GM12878 (cell line): ENCODE measurements around the gene B3GAT1. TPM values are rescaled to one million over a fixed set of nuclear protein-coding genes. Genes with fewer than 3 reads are reported as not detected.

ENCODE experiments used
- ATAC-seq: fragments of 200-7000 bp; cut with Tn5 transposase; 3 replicates; pipeline ENCODE4 v1.9.1; 2020; ENCODE audit warnings: mild to moderate bottlenecking, moderate library complexity
- BruUV-seq: library from RNA; stranded (reverse); fragments of 400-500 nt; replicated peaks from 2 replicates; lab custom pipeline; 2021; lab: Mats Ljungman, UMichigan
- CTCF ChIA-PET: fragments of 300-600 bp; sonication (Branson Sonifier 250); formaldehyde crosslinking; extraction: SDS; loops from one replicate; lab custom pipeline; 2021; ENCODE audit warnings: inconsistent platforms; lab: Yijun Ruan, JAX
- POLR2A ChIA-PET: fragments of 350-600 bp; formaldehyde crosslinking; extraction: SDS; loops from one replicate; lab custom pipeline; 2021; ENCODE audit warnings: inconsistent platforms; lab: Charles Lee
- RAD21 ChIA-PET: fragments of 300-600 bp; sonication (Branson Sonifier 250); formaldehyde crosslinking; loops from one replicate; lab custom pipeline; 2023; ENCODE audit warnings: antibody characterized with exemption; ENCODE audit not compliant: unreplicated experiment; lab: Charles Lee
- SMC1A ChIA-PET: fragments of 300-600 bp; sonication (Branson Sonifier 250); formaldehyde crosslinking; loops from one replicate; lab custom pipeline; 2023; ENCODE audit not compliant: unreplicated experiment, uncharacterized antibody; lab: Charles Lee
- DNase-seq: peaks from one replicate; pipeline ENCODE4 v3.0.0-alpha.2; 2011; ENCODE audit warnings: low read depth, low spot score
- FAIRE-seq: peaks from 3 replicates; lab custom pipeline; 2011; peaks lifted over from hg19 to GRCh38; lab: Jason Lieb, UNC
- H2AFZ ChIP-seq: 2 replicates; pipeline ENCODE4 v1.6.0; 2011; ENCODE audit warnings: low read depth, low read length, control low read depth; ENCODE audit not compliant: control insufficient read depth
- H3K27ac ChIP-seq: 2 replicates; pipeline ENCODE4 v1.5.1; 2011; ENCODE audit warnings: control low read depth; ENCODE audit not compliant: control insufficient read depth, insufficient read depth
- H3K27me3 ChIP-seq, 2 experiments: replicated peaks in 1 of 2; 2 replicates each; pipeline versions ENCODE4 v1.6.0 to v1.6.1; 2011; ENCODE audit warnings: low read length in 1 of 2; ENCODE audit not compliant: control insufficient read depth in 2 of 2, insufficient read depth in 2 of 2
- H3K36me3 ChIP-seq, 2 experiments: 2 replicates each; pipeline ENCODE4 v1.5.1; 2011; ENCODE audit warnings: low read length in 1 of 2; ENCODE audit not compliant: control insufficient read depth in 2 of 2, insufficient read depth in 2 of 2
- H3K4me1 ChIP-seq: 2 replicates; pipeline ENCODE4 v1.6.1; 2011; ENCODE audit warnings: mild to moderate bottlenecking, low read length, moderate library complexity, mixed read lengths; ENCODE audit not compliant: control insufficient read depth, insufficient read depth
- H3K4me2 ChIP-seq: 2 replicates; pipeline ENCODE4 v1.6.0; 2011; ENCODE audit warnings: control low read depth; ENCODE audit not compliant: control insufficient read depth, insufficient read depth
- H3K4me3 ChIP-seq: fragments of 200-600 bp; sonication (generic); 2 replicates; pipeline ENCODE4 v1.5.1; 2016
- H3K79me2 ChIP-seq: 2 replicates; pipeline ENCODE4 v1.6.0; 2011; ENCODE audit warnings: low read length; ENCODE audit not compliant: control insufficient read depth, insufficient read depth
- H3K9ac ChIP-seq: 2 replicates; pipeline ENCODE4 v1.8.0; 2011; ENCODE audit warnings: low read length, control low read depth, mixed read lengths; ENCODE audit not compliant: control insufficient read depth, insufficient read depth
- H3K9me3 ChIP-seq: replicated peaks from 3 replicates; pipeline ENCODE4 v1.5.1; 2011; ENCODE audit warnings: mild to moderate bottlenecking, low read length; ENCODE audit not compliant: control insufficient read depth, insufficient read depth
- H4K20me1 ChIP-seq: 2 replicates; pipeline ENCODE4 v1.6.0; 2011; ENCODE audit not compliant: control insufficient read depth, insufficient read depth
- BRCA1 ChIP-seq: IDR thresholded peaks from 2 replicates; pipeline ENCODE4 v1.6.1; 2011; ENCODE audit warnings: low read depth, low read length, improper control_type of control experiment
- CEBPB ChIP-seq, 2 experiments: fragments of 150-350 bp in 1 of 2; IDR thresholded peaks; 2 replicates each; pipeline ENCODE4 v1.6.1; 2012 to 2014; ENCODE audit warnings: low read depth in 2 of 2, low read length in 2 of 2, borderline replicate concordance in 1 of 2, inconsistent platforms in 1 of 2
- FOXK2 ChIP-seq: fragments of 450-650 bp; IDR thresholded peaks from 2 replicates; pipeline ENCODE4 v1.6.1; 2017; ENCODE audit warnings: mild to moderate bottlenecking, moderate library complexity
- GABPA ChIP-seq: IDR thresholded peaks from 2 replicates; pipeline ENCODE4 v1.6.1; 2014; ENCODE audit warnings: antibody characterized with exemption, low read depth, mild to moderate bottlenecking, inconsistent platforms
- LARP7 ChIP-seq: fragments of 450-650 bp; IDR thresholded peaks from 2 replicates; pipeline ENCODE4 v1.6.1; 2017; ENCODE audit warnings: mild to moderate bottlenecking
- MXI1 ChIP-seq: fragments of 150-350 bp; IDR thresholded peaks from 2 replicates; pipeline ENCODE4 v1.6.1; 2011; ENCODE audit warnings: low read depth, mild to moderate bottlenecking, inconsistent platforms, low read length, improper control_type of control experiment
- NR2C1 ChIP-seq: fragments of 450-650 bp; IDR thresholded peaks from 2 replicates; pipeline ENCODE4 v1.6.1; 2017; ENCODE audit warnings: antibody characterized with exemption, mild to moderate bottlenecking, moderate library complexity
- NR2C2 ChIP-seq: IDR thresholded peaks from 2 replicates; pipeline ENCODE4 v1.6.1; 2011; ENCODE audit warnings: borderline replicate concordance, low read depth; ENCODE audit not compliant: control insufficient read depth, insufficient read length
- PAX8 ChIP-seq: fragments of 450-650 bp; IDR thresholded peaks from 2 replicates; pipeline ENCODE4 v1.6.1; 2017; ENCODE audit warnings: mild to moderate bottlenecking, moderate library complexity
- SMAD5 ChIP-seq: IDR thresholded peaks from 2 replicates; pipeline ENCODE4 v1.6.1; 2016; ENCODE audit warnings: antibody characterized with exemption, low read depth
- SMC3 ChIP-seq: IDR thresholded peaks from 2 replicates; pipeline ENCODE4 v1.6.1; 2011; ENCODE audit warnings: low read length, improper control_type of control experiment, borderline replicate concordance
- STAT3 ChIP-seq: IDR thresholded peaks from 2 replicates; pipeline ENCODE4 v1.6.1; 2011; ENCODE audit warnings: low read depth, low read length, improper control_type of control experiment
- ZNF217 ChIP-seq: fragments of 450-650 bp; IDR thresholded peaks from 2 replicates; pipeline ENCODE4 v1.6.1; 2017; ENCODE audit warnings: antibody characterized with exemption, mild to moderate bottlenecking
- WGBS: methylation state at CpG from one replicate; pipeline ENCODE4 v1.1.6; 2016; ENCODE audit warnings: low lambda C conversion rate; ENCODE audit not compliant: insufficient replicate concordance, insufficient coverage; ENCODE audit errors: missing lambda C conversion rate; 5-methylcytosine and 5-hydroxymethylcytosine counted together
- in situ Hi-C: fragments of 300-500 bp; cut with MboI; formaldehyde crosslinking; loops from 9 replicates; pipeline ENCODE4 v1.14.3; 2018; ENCODE audit warnings: mixed read lengths
- intact Hi-C: fragments of 100-400 bp; cut with micrococcal nuclease; formaldehyde crosslinking; loops from one replicate; pipeline ENCODE4 v1.14.2; 2022; ENCODE audit not compliant: unreplicated experiment
- polyA plus RNA-seq, 11 experiments: library from polyadenylated mRNA; depleted of rRNA in 4 of 11; unstranded in 6 of 11; stranded (reverse) in 5 of 11; fragments of >200 nt; fragmentation: Nextera tagmentation in 4 of 11; fragmentation: Illumina TruSeq in 1 of 11; extraction: Ambion mirVana in 4 of 11; extraction: Trizol in 1 of 11; gene quantifications; 1 replicate in 1 of 11; 2 replicates in 10 of 11; pipeline versions ENCODE4 v1.2.1 to v1.2.3, GENCODE V29; 2011 to 2016; ENCODE audit warnings: inconsistent platforms in 2 of 11, missing spikeins in 2 of 11, low read depth in 1 of 11
- total RNA-seq, 4 experiments: library from RNA; depleted of rRNA in 3 of 4; stranded (reverse); fragments of >200 nt in 3 of 4; fragmentation: Illumina TruSeq in 1 of 4; extraction: Trizol in 1 of 4; gene quantifications; 2 replicates each; pipeline versions ENCODE4 v1.2.1 to v1.2.3, GENCODE V29; 2013 to 2021
- TF ChIP-seq, protein P1 (sequence below): fragments of 450-650 bp; formaldehyde crosslinking; IDR thresholded peaks from 2 replicates; pipeline ENCODE4 v1.4.0; 2022; ENCODE audit warnings: mild to moderate bottlenecking, moderate library complexity

B3GAT1 gene
- total and polyA plus RNA-seq, 10 of the 15 experiments (the other 5 are each of a cell fraction or from before 2014, with no cell fraction given) = 0.05 TPM; not detected in 9

- ChIA-PET RAD21 (no interaction called here), CTCF (no interaction called here)
- DNase-seq (no peak), FAIRE-seq (no peak)
- no peak overlapping the region for H3K27ac ChIP-seq
- no TSS peak for BruUV-seq
- H2AFZ ChIP-seq = no peak overlapping the region
- no peaks in the 10 kb centered on the region for H3K79me2 ChIP-seq
- no peaks in the 10 kb centered on the region for H4K20me1 ChIP-seq
- WGBS = 56% methylated on average over 30 of the region's 30 CpGs
- H3K4me2 ChIP-seq = no peak overlapping the region
- no peaks in the 10 kb centered on the region for H3K36me3 ChIP-seq
- no peak overlapping the region for H3K4me3 ChIP-seq
- H3K9ac ChIP-seq = no peak overlapping the region
- no peaks in the 10 kb centered on the region for H3K4me1 ChIP-seq
- intact Hi-C loops = no loop called here
- TF ChIP-seq NR2C1 (no peak), NR2C2 (no peak), MXI1 (no peak), FOXK2 (no peak), LARP7 (no peak), GABPA (no peak), SMAD5 (no peak), CEBPB (IDR thresholded peaks at IDR 0.05; ENCODE audit: borderline replicate concordance in 1 of 2, low read depth in 2 of 2, low read length in 2 of 2) (no peak), STAT3 (no peak), SMC3 (no peak), PAX8 (no peak), BRCA1 (no peak), ZNF217 (no peak)
- TF ChIP-seq, protein P1, sequence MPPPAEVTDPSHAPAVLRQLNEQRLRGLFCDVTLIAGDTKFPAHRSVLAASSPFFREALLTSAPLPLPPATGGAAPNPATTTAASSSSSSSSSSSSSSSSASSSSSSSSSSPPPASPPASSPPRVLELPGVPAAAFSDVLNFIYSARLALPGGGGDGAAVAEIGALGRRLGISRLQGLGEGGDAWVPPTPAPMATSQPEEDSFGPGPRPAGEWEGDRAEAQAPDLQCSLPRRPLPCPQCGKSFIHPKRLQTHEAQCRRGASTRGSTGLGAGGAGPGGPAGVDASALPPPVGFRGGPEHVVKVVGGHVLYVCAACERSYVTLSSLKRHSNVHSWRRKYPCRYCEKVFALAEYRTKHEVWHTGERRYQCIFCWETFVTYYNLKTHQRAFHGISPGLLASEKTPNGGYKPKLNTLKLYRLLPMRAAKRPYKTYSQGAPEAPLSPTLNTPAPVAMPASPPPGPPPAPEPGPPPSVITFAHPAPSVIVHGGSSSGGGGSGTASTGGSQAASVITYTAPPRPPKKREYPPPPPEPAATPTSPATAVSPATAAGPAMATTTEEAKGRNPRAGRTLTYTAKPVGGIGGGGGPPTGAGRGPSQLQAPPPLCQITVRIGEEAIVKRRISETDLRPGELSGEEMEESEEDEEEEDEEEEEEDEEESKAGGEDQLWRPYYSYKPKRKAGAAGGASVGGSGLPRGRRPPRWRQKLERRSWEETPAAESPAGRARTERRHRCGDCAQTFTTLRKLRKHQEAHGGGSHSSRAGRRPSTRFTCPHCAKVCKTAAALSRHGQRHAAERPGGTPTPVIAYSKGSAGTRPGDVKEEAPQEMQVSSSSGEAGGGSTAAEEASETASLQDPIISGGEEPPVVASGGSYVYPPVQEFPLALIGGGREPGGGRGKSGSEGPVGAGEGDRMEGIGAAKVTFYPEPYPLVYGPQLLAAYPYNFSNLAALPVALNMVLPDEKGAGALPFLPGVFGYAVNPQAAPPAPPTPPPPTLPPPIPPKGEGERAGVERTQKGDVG (CRISPR knock-in tag) = no peak
- TF ChIP-seq, all 136 proteins: peak for 0
- H3K9me3 ChIP-seq = no peaks in the 10 kb centered on the region; the same call in 2 of the 3 replicates
- peaks cover 0 to 3% of the 10 kb centered on the region in 2 experiments; a peak in 2 of 4 replicates for H3K27me3 ChIP-seq
- no peak for ATAC-seq
- ChIA-PET POLR2A (no interaction called here), SMC1A (no interaction called here)
- in situ Hi-C loops = no loop called here
Measured at GRCh38 chr11:134369656-134370525, 42.2 kb downstream of the B3GAT1 start.
